Stomach smooth muscle (tissue), 2 donors: ENCODE measurements around the gene LCA5.

Source experiments
- H3K27ac ChIP-seq: one replicate; pipeline ENCODE4 v1.7.0; 2013; ENCODE audit warnings: mild to moderate bottlenecking, low read length, inconsistent platforms
- H3K27me3 ChIP-seq, 2 donors: one replicate each; pipeline ENCODE4 v1.7.0; 2013; ENCODE audit warnings: low read length in 2 of 2; ENCODE audit not compliant: insufficient read depth in 2 of 2, control insufficient read depth in 1 of 2
- H3K36me3 ChIP-seq, 2 donors: one replicate each; pipeline ENCODE4 v1.7.0; 2013; ENCODE audit warnings: low read length in 2 of 2; ENCODE audit not compliant: control insufficient read depth in 2 of 2, insufficient read depth in 2 of 2
- H3K4me1 ChIP-seq: one replicate; pipeline ENCODE4 v1.7.0; 2013; ENCODE audit warnings: low read length; ENCODE audit not compliant: control insufficient read depth, insufficient read depth
- H3K4me3 ChIP-seq, 2 donors: one replicate each; pipeline ENCODE4 v1.7.0; 2013; ENCODE audit warnings: low read length in 2 of 2
- H3K9ac ChIP-seq, 2 donors: one replicate each; pipeline ENCODE4 v1.7.0; 2013; ENCODE audit warnings: low read length in 2 of 2, mild to moderate bottlenecking in 1 of 2
- H3K9me3 ChIP-seq, 2 donors: one replicate each; pipeline ENCODE4 v1.7.0; 2013; ENCODE audit warnings: low read length in 2 of 2; ENCODE audit not compliant: control insufficient read depth in 2 of 2
- donor health status: healthy.
- donor health status: Pancreatic carcinoma.

The LCA5 gene

DNA sequence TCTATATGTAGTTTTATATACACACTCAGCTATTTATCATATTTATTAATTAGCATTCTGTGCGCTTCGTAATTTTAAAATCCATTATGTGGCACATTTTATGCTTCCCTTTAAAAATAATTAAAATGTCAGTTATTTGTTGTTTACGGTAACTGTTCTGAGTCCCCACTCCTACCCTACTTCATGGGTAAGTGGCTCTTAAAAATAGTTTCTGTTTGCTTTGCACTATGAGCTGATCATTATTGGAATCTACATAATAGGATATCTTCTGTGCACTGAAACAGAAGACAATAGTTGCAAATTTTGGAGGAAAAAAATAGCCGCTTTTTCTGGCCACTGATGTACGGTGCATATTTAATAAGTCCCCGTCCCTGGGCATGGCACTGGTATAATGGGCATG is 25.2 kb downstream of the LCA5 start:
- H3K9ac ChIP-seq: no peak overlapping the region
- H3K9me3 ChIP-seq: no peaks in the 10 kb centered on the region
- H3K27me3 ChIP-seq: no peaks in the 10 kb centered on the region
- no peak overlapping the region for H3K4me3 ChIP-seq
- H3K27ac ChIP-seq: no peak overlapping the region
- peaks cover 0 to 13% of the 10 kb centered on the region in 2 donors for H3K36me3 ChIP-seq
- H3K4me1 ChIP-seq: no peaks in the 10 kb centered on the region

DNA sequence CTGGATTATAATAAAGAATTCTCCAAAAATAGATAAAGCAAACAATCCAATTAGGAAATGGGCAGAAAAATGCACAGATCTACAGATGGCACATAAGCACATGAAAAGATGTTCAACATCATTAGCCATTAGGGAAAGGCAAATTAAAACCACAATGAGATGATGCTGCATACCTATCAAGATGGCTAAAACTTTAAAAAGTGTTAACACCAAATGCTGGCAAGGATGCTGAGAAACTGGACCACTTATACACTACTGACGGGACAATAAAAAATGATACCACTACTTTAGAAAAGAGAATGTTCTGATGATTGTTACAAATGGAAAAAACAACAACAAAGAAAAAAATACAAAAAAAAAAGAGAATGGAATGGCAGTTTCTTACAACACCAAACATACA is 26.5 kb downstream of the LCA5 start:
- Histone ChIP-seq H3K4me3 (no peak overlapping the region), H3K36me3 (peaks cover 0 to 13% of the 10 kb centered on the region in 2 donors), H3K27ac (no peak overlapping the region), H3K4me1 (no peaks in the 10 kb centered on the region), H3K9ac (no peak overlapping the region), H3K9me3 (no peaks in the 10 kb centered on the region), H3K27me3 (no peaks in the 10 kb centered on the region)

DNA sequence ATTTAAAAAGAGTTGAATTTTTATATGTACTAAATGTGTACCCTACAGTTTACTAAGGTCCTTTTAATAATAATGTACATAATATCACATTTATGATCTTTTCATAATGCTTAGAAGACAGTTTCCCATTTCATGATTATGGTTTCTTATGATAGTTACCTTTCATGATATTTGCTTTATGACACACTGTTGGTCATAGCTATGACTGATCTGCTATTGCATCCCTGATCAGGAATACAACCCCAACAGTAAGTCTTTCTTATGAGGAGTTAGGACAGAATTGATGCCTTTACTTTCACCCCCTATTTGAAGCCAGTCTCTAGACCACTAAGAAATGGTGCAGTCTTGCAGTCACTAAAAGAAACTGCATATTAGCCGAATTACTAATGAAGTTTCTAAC is 31.0 kb downstream of the LCA5 start:
- no peaks in the 10 kb centered on the region for H3K4me1 ChIP-seq
- H3K9me3 ChIP-seq: no peaks in the 10 kb centered on the region
- no peak overlapping the region for H3K4me3 ChIP-seq
- H3K9ac ChIP-seq: no peak overlapping the region
- H3K27me3 ChIP-seq: no peaks in the 10 kb centered on the region
- no peak overlapping the region for H3K27ac ChIP-seq
- H3K36me3 ChIP-seq: peaks cover 0 to 6% of the 10 kb centered on the region in 2 donors

DNA sequence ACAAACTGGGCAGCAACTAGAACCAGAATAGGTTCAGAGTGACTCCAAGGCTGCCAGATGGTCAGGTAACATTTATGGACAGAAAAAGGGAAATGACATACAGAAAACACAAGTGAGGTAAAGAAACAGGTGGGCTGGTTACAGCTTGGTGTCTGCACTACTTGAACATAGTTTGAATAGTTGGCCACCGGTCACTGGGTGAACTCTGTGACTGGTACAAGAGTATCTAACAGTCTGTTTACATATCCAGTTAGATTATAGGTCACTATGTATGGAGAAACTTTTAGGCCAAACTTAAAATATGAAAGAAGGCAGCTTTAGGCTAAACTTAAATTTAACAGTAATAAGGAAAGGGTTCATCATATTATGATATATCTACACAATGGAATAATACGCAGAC is 32.9 kb downstream of the LCA5 start:
- no peaks in the 10 kb centered on the region for H3K27me3 ChIP-seq
- no peaks in the 10 kb centered on the region for H3K4me1 ChIP-seq

DNA sequence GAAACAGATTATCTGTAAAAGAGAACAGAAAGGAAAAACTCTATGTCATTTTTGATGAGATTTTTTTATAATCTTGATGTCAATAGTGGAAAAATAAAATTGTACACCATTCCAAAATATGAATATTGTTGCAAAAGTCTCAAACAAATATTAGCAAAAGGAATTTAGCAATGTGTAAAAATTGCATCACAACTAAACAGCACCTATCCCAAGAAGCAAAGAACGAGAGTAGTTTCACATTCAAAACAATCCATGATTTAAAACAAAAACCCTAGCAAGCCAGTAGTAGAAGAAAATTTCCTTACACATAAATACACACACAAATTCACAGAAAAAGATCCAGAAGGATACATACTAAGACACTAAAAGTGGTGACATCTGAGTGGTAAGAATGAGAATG is 38.4 kb downstream of the LCA5 start:
- no peaks in the 10 kb centered on the region for H3K36me3 ChIP-seq
- no peak overlapping the region for H3K27ac ChIP-seq
- H3K9me3 ChIP-seq: no peaks in the 10 kb centered on the region
- H3K9ac ChIP-seq: no peak overlapping the region
- H3K27me3 ChIP-seq: no peaks in the 10 kb centered on the region
- H3K4me1 ChIP-seq: no peaks in the 10 kb centered on the region
- H3K4me3 ChIP-seq: no peak overlapping the region

More for the DNA sequence above, 32.9 kb downstream of the LCA5 start:
- Histone ChIP-seq H3K36me3 (peaks cover 0 to 2% of the 10 kb centered on the region in 2 donors), H3K9me3 (no peaks in the 10 kb centered on the region), H3K4me3 (no peak overlapping the region), H3K9ac (no peak overlapping the region), H3K27ac (no peak overlapping the region)

DNA sequence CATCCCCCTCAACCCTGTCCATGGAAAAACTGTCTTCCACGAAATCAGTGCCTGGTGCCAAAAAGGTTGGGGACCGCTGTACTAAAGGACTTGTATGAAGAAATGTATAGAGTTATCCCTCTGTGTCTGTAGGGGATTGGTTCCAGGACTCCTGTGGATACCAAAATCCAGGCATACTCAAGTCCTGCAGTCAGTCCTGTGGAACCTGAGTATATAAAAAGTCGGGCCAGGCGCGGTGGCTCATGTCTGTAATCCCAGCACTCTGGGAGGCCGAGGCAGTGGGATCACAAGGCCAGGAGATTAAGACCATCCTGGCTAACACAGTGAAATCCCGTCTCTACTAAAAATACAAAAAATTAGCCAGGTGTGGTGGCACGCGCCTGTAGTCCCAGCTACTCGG is 42.0 kb downstream of the LCA5 start:
- Histone ChIP-seq H3K36me3 (peaks cover 0 to 2% of the 10 kb centered on the region in 2 donors), H3K27ac (no peak overlapping the region), H3K9ac (no peak overlapping the region), H3K4me1 (no peaks in the 10 kb centered on the region), H3K4me3 (no peak overlapping the region), H3K27me3 (no peaks in the 10 kb centered on the region), H3K9me3 (no peaks in the 10 kb centered on the region)

DNA sequence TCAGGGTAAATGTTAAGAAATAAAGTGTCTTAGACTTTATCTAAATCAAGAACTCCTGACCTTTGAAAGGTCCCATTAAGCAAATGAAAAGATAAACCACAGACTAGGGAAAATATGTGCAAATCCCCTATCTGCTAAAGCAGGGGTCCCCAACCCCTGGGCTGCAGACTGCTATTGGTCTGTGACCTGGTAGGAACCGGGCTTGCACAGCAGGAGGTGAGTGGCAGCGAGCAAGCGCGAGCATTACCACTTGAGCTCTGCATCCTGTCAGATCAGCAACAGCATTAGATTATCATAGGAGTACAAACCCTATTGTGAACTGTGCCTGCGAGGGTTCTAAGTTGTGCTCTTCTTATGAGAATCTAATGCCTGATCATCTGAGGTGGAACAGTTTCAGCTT is 42.4 kb downstream of the LCA5 start:
- Histone ChIP-seq H3K4me3 (no peak overlapping the region), H3K27me3 (no peaks in the 10 kb centered on the region), H3K4me1 (no peaks in the 10 kb centered on the region), H3K27ac (no peak overlapping the region), H3K36me3 (peaks cover 1 to 2% of the 10 kb centered on the region in 2 donors), H3K9ac (no peak overlapping the region), H3K9me3 (no peaks in the 10 kb centered on the region)

DNA sequence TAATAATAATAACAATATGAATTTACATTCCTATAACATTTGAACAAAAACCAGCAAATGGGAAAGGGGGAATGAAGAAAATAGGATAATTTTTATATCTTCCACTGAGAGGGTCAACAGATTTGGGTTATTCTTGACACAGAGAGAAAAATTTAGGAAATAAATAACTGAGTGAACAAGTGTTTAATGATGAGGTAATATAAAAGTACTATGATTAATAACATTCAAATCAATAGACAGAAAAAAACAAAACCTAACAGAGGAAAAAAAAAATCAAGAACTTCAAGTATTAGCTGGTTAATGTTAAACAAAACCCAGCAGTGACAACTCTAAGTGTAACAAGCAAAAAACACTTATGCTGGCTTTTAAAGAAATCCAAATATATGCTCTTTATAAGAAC is 66.5 kb downstream of the LCA5 start:
- Histone ChIP-seq H3K9me3 (no peaks in the 10 kb centered on the region), H3K27ac (no peak overlapping the region), H3K36me3 (no peaks in the 10 kb centered on the region), H3K27me3 (no peaks in the 10 kb centered on the region), H3K4me1 (no peaks in the 10 kb centered on the region), H3K4me3 (no peak overlapping the region), H3K9ac (no peak overlapping the region)

DNA sequence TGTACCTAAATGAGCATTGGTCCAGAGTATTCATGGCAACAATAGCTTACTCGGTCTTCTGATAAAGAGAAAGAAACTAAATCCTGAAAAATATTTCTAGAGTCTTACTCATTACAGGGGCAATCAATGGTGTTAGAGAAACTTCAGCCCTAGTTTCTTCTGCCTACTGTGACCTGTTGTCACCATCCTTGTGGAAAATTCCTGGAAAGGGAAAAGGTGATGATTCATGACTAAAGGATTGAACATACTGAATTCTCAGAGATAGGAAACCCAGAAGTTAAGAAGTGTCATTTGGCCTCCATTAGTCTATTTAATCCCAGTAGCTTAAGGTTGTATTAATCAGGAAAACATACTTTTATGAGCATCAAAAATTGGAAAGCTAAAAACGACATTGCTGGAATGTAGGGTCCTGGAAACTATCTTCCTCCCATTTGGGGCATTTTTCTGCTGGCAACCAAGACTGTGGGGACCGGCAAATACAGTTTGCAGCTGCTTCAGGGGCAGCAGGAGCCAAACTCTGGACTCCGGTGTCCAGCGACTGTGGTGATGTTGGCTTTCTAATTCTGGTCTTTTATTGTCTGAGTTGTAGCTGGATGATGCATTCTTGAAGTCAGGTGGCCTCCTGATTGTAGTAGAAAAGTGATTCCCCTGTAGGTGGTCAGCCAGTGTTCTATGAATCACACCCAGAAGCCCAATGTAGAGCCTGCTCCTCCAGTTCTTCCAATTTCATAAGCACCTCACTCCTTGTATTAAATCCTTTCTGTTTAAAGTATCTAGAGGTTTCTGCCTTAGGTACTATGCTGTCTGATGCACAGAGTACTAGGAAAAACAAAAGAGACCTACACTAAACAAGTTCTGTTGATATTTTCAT is 67.6 kb downstream of the LCA5 start:
- no peaks in the 10 kb centered on the region for H3K9me3 ChIP-seq
- H3K27me3 ChIP-seq: no peaks in the 10 kb centered on the region
- H3K4me1 ChIP-seq: no peaks in the 10 kb centered on the region
- no peak overlapping the region for H3K4me3 ChIP-seq
- no peaks in the 10 kb centered on the region for H3K36me3 ChIP-seq
- no peak overlapping the region for H3K9ac ChIP-seq
- no peak overlapping the region for H3K27ac ChIP-seq

DNA sequence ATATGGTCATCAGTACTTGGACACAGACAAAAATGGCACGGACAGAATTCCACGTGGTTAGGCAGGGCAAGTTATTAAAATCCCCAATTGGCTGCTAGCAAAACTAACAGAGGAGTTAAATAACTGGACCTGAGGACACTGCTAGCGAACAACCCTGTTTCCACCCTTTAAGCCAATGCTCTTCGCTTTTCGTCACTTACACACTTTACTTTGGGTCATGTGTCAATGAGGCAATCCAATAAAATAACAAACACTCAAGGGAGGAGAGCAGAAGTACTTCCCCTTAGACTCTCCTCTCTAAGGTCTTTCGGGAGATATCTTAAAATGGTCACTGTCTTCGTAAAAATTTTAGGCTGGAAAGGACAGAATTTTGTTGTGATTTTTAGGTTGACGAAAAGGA is 68.6 kb downstream of the LCA5 start:
- no peaks in the 10 kb centered on the region for H3K36me3 ChIP-seq
- no peaks in the 10 kb centered on the region for H3K27me3 ChIP-seq
- H3K9ac ChIP-seq: no peak overlapping the region
- no peaks in the 10 kb centered on the region for H3K4me1 ChIP-seq
- H3K9me3 ChIP-seq: no peaks in the 10 kb centered on the region
- no peak overlapping the region for H3K4me3 ChIP-seq
- H3K27ac ChIP-seq: no peak overlapping the region

DNA sequence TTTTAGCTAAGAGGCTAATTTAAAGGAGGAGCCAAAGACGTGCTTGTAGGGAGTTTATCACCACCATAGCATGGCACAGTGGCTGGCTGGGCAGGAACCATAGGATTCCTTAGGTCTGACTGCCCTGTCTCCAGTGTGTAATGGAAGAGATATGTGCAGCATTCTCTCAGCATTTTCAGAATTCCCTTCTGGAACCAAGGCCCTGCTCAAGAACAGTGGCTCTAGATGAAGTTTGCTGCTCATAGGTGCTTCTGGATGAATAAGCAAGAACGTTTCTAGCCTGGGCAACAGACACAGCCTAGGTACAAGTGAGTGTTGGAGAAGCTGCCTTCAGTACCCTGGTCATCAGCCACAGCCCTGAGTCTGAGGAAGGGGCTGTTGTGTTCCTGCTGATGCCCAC is 69.1 kb downstream of the LCA5 start:
- H3K4me3 ChIP-seq: no peak overlapping the region
- H3K27ac ChIP-seq: no peak overlapping the region
- no peaks in the 10 kb centered on the region for H3K4me1 ChIP-seq
- H3K27me3 ChIP-seq: no peaks in the 10 kb centered on the region
- H3K9me3 ChIP-seq: no peaks in the 10 kb centered on the region
- H3K9ac ChIP-seq: no peak overlapping the region
- H3K36me3 ChIP-seq: no peaks in the 10 kb centered on the region
